Activated CD8-positive, alpha-beta T cell treated with anti-CD3 and anti-CD28 coated beads, Interleukin-2, amount 10 ng/mL, durations not matched to agents 7 days and 5 days (primary cell): ENCODE data around the gene ACTRT2. TPM values are rescaled to one million over a fixed set of nuclear protein-coding genes. Genes with fewer than 3 reads are reported as not detected.

Experiments
- ATAC-seq: fragments of 150-1000 bp; cut with Tn5 transposase; one replicate; pipeline ENCODE4 v1.10.0; 2021; ENCODE audit warnings: moderate library complexity
- CTCF ChIA-PET: fragments of 350-600 bp; sonication (Branson Sonifier 250); formaldehyde crosslinking; loops from one replicate; lab custom pipeline; 2021; ENCODE audit warnings: antibody characterized with exemption; lab: Charles Lee
- POLR2A ChIA-PET: fragments of 350-600 bp; sonication (Branson Sonifier 250); formaldehyde crosslinking; loops from one replicate; lab custom pipeline; 2021; ENCODE audit warnings: antibody characterized with exemption; lab: Charles Lee
- DNase-seq: peaks from one replicate; pipeline ENCODE4 v3.0.0-alpha.2; 2020
- H3K27ac Mint-ChIP-seq: one replicate; pipeline ENCODE4 v1.8.0; 2021; ENCODE audit warnings: mild to moderate bottlenecking, mixed read lengths
- H3K27me3 Mint-ChIP-seq: one replicate; pipeline ENCODE4 v1.8.0; 2021; ENCODE audit warnings: low read depth, mixed read lengths
- H3K36me3 Mint-ChIP-seq: one replicate; pipeline ENCODE4 v1.8.0; 2021; ENCODE audit warnings: low read depth, mixed read lengths
- H3K4me1 Mint-ChIP-seq: one replicate; pipeline ENCODE4 v1.8.0; 2021; ENCODE audit warnings: low read depth, mixed read lengths
- H3K4me3 Mint-ChIP-seq: one replicate; pipeline ENCODE4 v1.8.0; 2021; ENCODE audit warnings: mild to moderate bottlenecking, mixed read lengths
- H3K9me3 Mint-ChIP-seq: one replicate; pipeline ENCODE4 v1.8.0; 2022; ENCODE audit warnings: mixed read lengths; ENCODE audit not compliant: insufficient read depth
- total RNA-seq, 2 experiments: library from RNA; stranded (reverse); gene quantifications; one replicate each; pipeline ENCODE4 v1.2.3, GENCODE V29; 2021

ACTRT2 gene
- total RNA-seq, 2 experiments from 2014 or later = not detected

DNA sequence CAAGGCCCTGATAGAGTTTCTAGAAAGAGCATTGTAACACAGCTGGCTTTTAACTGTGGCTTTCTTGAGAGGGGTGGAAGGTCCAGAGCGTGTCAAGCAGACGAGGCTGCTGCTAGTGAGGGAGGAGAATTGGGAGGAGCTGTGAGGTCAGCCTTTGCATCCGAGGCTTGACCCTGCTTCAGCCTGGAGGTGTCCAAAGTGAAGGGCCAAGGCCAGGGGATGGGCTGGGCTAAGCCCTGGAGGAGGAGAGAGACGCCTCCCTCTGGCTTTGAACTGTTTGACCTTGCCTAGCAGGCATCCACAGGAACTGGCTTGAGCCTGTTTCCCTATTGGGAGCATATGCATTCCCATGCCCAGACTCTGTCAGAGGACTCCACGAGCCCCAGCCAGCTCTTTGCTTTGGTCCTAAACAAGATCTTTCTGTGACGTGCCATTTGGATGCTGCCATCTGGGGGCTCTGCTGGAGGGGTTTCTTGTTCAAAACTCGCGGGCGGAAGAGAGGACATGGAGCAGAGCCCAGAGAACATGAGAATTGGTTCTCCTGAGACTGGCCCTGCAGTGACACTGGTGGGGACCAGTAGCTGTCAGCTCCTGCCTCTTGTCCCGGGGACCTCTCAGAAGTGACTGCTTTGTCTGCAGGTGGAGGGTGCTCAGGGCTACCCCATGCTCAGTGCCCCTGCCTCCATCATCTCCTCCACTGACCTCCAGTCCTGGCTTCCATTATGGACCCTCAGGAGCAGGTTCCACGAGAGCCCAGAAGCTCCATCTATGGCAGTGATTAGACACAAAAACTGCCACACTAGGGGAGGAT is 5.5 kb downstream of the ACTRT2 start:
- ATAC-seq (no peak), DNase-seq (no peak)
- Mint-ChIP-seq H3K27ac (no peak overlapping the region), H3K4me3 (no peak overlapping the region), H3K27me3 (no peaks in the 10 kb centered on the region), H3K9me3 (no peaks in the 10 kb centered on the region), H3K4me1 (no peaks in the 10 kb centered on the region), H3K36me3 (no peaks in the 10 kb centered on the region)
- POLR2A ChIA-PET = no interaction called here
- CTCF ChIA-PET = no interaction called here

DNA sequence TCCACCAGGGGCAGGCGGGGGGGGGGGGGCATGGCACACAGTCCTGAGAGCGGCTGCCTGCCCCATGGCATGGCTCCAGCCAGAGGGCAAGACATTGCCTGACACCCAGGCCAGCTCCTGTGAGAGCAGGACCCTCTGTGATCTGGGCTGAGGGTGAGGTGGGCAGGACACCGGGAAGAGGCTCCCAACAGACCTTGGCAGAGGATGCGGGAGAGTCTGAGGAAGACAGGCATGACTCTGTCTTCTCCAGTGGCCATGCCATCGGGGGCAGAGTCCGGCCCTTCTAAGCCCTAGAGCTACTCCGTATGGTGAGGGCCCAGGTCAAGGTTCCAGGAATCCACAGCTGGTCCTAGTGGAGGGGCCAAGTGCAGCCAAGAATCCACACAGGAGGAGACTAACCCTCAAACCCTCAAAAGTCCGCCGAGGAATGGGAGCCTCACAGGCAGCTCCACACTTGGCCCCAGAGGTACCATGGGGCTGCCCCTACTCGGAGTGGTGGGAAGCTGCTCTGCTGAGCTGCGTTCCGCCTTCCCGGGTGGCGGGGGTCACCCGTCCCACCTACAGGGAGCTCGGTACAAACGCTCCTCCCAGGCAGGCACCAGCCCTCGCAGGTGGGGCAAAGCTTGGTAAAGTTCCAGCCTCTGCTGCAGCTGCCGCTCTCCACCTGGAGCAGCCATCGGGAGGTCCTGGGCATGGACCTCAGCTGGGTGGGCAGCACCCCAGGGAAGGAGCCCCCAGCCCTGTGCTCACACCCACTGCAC is 6.5 kb downstream of the ACTRT2 start:
- DNase-seq (no peak), ATAC-seq (no peak)
- POLR2A ChIA-PET = interaction anchor here (0.8 kb wide), 1 partner anchor 82 kb away, joined by 3 read pairs; no protein-coding TSS in a partner anchor
- Mint-ChIP-seq H3K36me3 (no peaks in the 10 kb centered on the region), H3K27me3 (no peaks in the 10 kb centered on the region), H3K4me1 (peaks cover 7% of the 10 kb centered on the region), H3K4me3 (no peak overlapping the region), H3K27ac (no peak overlapping the region), H3K9me3 (no peaks in the 10 kb centered on the region)
- CTCF ChIA-PET = no interaction called here

DNA sequence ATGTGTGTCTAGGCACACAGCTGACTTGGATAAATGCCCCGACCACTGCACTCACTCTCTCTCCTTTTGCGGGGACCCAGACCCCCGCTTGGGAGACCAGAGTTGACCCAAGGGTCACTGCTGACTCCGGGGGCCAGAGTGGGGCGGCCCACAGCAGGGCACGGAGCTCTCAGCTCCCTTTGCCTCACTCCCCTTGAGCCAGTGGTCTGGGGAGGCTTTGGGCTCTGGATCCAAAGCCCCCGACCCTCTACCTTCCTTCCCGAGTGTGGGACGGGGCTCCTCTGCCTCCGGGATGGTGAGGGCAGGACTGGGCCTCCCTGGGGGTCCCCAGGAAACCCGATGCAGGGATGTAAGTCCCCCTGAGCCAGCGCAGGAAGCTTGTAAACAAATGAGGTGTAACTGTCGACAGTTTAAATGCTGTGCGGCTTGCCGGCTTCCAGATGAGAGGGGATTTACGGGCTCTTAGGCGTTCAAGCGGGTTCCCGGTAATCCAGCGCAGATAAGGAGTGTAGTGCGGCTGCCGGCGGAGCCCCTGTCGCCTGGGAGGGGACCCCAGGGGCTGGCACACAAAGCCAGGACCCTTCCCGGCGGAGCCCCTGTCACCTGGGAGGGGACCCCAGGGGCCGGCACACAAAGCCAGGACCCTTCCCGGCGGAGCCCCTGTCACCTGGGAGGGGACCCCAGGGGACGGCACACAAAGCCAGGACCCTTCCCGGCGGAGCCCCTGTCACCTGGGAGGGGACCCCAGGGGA is 7.4 kb downstream of the ACTRT2 start:
- ChIA-PET POLR2A (interaction anchor here (0.8 kb wide), 1 partner anchor 82 kb away, joined by 3 read pairs; no protein-coding TSS in a partner anchor), CTCF (no interaction called here)
- H3K27me3 Mint-ChIP-seq = no peaks in the 10 kb centered on the region
- no peak for DNase-seq
- no peak for ATAC-seq
- H3K9me3 Mint-ChIP-seq = no peaks in the 10 kb centered on the region
- peaks cover 16% of the 10 kb centered on the region for H3K4me1 Mint-ChIP-seq
- no peak overlapping the region for H3K27ac Mint-ChIP-seq
- no peak overlapping the region for H3K4me3 Mint-ChIP-seq
- H3K36me3 Mint-ChIP-seq = no peaks in the 10 kb centered on the region

DNA sequence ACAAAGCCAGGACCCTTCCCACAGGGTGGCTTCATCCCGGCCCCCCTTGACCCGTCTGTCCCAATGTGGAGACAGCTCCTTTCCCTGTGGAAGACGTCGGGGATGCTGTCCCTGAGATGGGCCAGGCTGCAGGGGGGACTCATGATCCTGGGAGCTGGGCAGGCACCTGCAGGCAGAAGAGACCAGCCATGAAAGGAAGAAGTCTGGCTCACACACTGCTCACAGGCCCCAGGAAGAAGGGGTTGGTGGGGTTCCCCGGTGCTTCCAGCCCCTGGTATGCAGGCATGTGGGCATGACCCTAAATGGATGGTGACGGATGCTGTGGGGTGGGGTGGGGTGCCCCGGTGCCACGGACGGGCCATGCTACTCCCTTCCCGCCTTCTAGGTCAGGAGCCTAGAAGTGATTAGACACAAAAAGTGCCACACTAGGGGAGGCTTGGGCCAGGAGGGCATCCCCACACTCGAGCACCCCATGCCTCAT is 8.3 kb downstream of the ACTRT2 start:
- CTCF ChIA-PET = no interaction called here
- H3K4me1 Mint-ChIP-seq = peaks cover 19% of the 10 kb centered on the region
- POLR2A ChIA-PET = no interaction called here
- H3K27me3 Mint-ChIP-seq = no peaks in the 10 kb centered on the region
- DNase-seq (no peak), ATAC-seq (no peak)
- no peak overlapping the region for H3K27ac Mint-ChIP-seq
- H3K9me3 Mint-ChIP-seq = no peaks in the 10 kb centered on the region
- H3K36me3 Mint-ChIP-seq = no peaks in the 10 kb centered on the region
- no peak overlapping the region for H3K4me3 Mint-ChIP-seq

DNA sequence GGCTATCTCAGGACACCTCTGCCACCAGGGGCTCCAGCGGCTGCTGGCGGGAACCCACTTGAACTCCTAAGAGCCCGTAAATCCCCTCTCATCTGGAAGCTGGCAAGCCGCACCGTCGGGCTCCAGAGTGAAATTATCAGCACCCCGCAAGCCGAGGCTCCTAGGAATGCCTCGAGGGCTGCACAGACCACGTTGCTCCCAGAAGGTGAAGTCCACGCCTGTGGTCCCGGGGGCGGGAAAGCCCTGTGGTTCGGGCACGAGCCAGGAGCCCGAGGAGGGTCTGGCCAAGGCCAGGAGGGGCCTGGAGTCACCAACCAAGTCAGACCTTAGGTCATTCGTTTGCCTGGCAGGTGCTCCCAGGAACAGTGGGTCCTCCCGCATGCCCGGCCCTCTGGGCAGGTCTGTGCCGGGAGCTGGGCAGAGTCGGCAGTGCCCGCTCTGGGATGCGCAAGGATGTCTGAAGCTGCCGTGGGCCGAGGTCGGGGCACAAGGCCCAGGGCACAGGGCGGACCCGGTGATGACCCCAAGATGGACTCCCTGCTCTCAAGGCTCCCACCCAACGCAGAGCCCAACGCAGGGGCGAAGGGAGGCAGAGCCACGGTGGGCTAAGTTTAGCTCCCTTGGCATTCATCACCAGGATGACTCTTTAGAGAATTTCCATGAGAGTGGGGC is 8.9 kb downstream of the ACTRT2 start:
- Mint-ChIP-seq H3K36me3 (no peaks in the 10 kb centered on the region), H3K9me3 (no peaks in the 10 kb centered on the region), H3K4me3 (no peak overlapping the region), H3K4me1 (peaks cover 19% of the 10 kb centered on the region), H3K27me3 (no peaks in the 10 kb centered on the region), H3K27ac (no peak overlapping the region)
- ATAC-seq = no peak
- CTCF ChIA-PET = no interaction called here
- POLR2A ChIA-PET = no interaction called here
- no peak for DNase-seq

DNA sequence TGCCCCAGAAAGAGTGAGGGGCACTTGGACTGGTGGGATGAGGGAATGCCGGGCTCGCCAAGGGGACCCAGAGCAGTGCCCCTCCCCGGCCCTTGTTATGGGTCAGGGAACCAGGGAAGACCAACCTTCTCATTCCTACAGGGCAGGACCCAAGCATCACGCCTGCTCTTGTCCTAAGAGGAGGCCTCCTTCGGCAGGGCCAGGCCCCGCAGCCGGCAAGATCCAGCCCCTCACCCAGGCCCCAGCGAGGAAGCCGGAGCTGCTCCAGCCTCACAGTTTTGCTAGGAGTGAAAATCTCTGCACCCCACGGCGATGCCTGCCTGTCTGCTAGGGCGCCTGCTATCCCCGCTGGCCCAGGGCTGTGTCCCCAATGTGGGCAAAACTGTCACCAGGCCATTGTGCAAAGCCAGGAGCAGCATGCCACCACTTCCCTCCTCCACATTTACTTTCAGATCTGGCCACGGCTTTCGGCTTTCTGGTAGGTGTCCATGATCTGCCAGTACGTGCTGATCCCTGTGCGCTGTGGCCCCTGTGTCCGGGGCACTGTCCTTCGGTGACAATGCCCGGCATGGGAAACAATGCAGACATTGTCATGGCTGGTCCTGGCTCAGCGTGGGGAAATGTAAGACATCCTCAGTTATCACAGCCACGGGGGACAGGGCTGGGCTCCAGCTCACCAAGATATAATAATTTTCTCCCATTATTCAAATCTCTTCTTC is 9.6 kb downstream of the ACTRT2 start:
- H3K27me3 Mint-ChIP-seq = no peaks in the 10 kb centered on the region
- no peaks in the 10 kb centered on the region for H3K36me3 Mint-ChIP-seq
- H3K27ac Mint-ChIP-seq = no peak overlapping the region
- DNase-seq (no peak), ATAC-seq (no peak)
- H3K9me3 Mint-ChIP-seq = no peaks in the 10 kb centered on the region
- H3K4me1 Mint-ChIP-seq = peaks cover 19% of the 10 kb centered on the region
- ChIA-PET CTCF (no interaction called here), POLR2A (no interaction called here)
- H3K4me3 Mint-ChIP-seq = no peak overlapping the region

DNA sequence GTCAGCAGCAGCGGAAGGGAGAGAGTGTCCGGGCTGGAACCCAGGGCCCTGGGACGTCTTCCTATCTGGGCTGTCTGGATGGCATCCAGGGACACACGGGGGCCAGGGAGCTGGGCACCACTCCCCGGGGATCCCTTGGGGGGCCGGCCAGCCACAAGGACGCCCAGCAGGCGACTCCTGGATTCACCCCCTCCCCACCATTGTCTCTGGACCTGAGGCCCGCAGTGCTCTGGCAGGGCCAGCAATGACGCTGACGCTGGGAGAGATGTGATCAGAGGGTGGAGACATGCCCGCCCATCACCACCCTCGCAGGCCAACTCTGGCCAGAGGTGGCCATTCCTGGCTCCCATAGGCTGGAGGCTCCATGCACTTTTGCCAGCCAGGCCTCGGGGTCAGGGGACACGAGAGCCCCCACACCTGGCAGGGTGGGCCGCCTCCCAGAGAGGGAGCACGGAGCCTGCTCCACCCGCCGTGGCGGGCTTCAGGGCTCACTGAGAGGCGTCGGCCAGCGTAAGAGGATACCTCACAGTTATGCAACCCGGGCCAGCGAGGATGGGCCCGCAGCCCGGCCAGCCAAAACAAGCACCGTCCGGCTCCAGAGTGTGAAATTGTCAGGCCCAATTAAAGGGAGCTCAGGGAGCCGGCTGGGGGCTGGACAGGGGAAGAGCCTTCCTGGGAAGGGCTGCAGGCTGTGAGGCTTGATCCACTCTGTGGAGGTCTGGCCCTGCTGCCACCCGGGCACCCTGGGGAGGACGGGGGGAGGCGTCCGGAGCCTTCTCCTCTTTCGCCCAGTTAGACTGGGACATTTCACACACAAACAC is 10.3 kb downstream of the ACTRT2 start:
- Mint-ChIP-seq H3K27ac (no peak overlapping the region), H3K36me3 (no peaks in the 10 kb centered on the region)

DNA sequence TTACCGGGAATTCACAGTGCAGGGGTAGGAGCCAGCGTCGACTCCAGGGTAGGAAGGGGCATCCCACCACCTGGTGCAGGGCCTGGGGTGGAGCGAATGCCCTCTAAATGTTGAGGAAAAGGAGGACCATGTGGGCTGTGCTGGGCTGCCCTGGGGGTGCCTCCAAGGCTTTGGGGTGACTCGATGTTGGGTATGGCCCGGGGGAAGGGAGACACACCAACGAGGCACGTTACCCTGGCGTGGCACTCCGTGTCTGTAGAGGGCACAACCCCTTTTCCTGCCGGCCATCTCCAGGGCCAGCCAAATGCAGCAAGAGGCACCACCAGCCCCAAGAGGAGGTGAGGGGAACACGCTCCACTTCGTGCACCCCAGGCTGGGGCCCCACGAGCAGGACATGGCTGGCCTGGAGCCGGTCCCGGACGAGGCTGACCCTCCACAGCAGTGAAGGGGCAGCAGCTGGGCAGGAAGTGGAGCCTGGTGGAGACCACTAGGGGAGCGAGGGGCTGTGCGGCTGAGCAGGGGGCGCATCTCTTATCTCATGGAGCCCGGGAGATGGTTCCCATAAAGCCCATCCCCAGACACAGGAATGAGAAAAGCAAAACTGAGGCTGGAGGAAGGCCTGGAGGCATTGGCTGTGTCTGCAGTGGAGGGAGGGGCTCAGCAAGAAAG is 11.2 kb downstream of the ACTRT2 start:
- no peak overlapping the region for H3K4me3 Mint-ChIP-seq
- ATAC-seq = peak; percentile 16

More for the DNA sequence above, 10.3 kb downstream of the ACTRT2 start:
- no peak for DNase-seq
- CTCF ChIA-PET = no interaction called here
- POLR2A ChIA-PET = no interaction called here
- Mint-ChIP-seq H3K9me3 (no peaks in the 10 kb centered on the region), H3K4me3 (no peak overlapping the region), H3K4me1 (peaks cover 19% of the 10 kb centered on the region), H3K27me3 (no peaks in the 10 kb centered on the region)
- ATAC-seq = no peak

DNA sequence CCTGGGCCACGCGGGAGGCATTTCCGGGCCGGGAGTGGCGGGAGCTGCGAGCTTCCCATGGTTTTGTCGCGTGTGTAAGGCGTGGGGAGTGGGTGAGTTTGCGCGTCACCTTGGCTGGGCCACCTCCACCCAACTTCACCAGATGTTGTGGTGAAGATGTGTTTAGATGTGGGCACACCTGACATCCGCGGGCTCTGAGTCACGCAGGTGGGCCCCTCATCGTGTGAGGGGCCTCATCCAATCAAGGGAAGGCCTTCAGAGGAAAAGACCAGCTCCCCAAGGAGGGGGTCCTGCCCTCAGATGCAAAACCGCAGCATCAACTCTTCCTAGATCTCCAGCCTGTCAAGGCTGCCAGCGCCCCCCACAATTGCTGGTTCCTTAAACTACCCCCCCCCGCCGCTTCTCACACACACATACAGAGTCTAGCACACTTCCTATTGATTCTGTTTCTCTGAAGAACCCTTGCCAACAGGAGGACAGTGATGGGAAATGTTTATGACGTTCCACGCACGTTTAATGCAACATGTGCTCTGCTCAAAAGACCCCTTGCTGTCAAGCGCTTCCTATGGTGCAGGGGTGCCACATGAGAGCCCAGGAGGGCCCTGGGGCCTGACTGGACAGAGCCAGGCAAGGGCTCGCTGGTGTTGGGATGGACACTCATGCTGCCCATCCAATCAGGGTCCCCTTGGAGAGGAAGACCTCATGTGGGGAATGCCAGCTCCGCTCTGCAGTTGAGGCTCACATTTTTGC is 11.9 kb downstream of the ACTRT2 start:
- H3K36me3 Mint-ChIP-seq = no peaks in the 10 kb centered on the region
- H3K9me3 Mint-ChIP-seq = no peaks in the 10 kb centered on the region
- no peaks in the 10 kb centered on the region for H3K27me3 Mint-ChIP-seq
- ChIA-PET POLR2A (no interaction called here), CTCF (no interaction called here)
- H3K27ac Mint-ChIP-seq = peak overlapping the region; percentile 54
- peaks cover 19% of the 10 kb centered on the region for H3K4me1 Mint-ChIP-seq
- H3K4me3 Mint-ChIP-seq = no peak overlapping the region
- ATAC-seq (peak; percentile 63), DNase-seq (peak; percentile 51)

More for the DNA sequence above, 11.2 kb downstream of the ACTRT2 start:
- ChIA-PET POLR2A (no interaction called here), CTCF (no interaction called here)
- H3K27ac Mint-ChIP-seq = peak overlapping the region; percentile 54
- H3K4me1 Mint-ChIP-seq = peaks cover 19% of the 10 kb centered on the region
- no peaks in the 10 kb centered on the region for H3K27me3 Mint-ChIP-seq
- DNase-seq = no peak
- H3K9me3 Mint-ChIP-seq = no peaks in the 10 kb centered on the region
- H3K36me3 Mint-ChIP-seq = no peaks in the 10 kb centered on the region

DNA sequence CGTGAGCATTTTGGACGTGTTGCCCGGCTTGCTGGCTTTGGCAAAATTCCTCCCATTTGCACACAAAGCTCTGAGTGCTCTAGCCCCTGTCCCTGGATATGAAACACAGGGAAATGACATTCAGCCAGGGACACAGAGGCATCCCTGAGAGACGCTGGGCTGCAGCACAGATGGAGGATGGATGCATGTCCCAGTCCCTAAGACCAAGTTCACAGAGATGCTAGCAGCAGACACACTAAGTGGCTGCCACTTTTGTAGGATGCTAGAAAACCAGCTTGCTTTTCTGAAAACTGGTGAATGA is 12.5 kb downstream of the ACTRT2 start:
- Mint-ChIP-seq H3K36me3 (no peaks in the 10 kb centered on the region), H3K4me3 (no peak overlapping the region), H3K4me1 (peaks cover 19% of the 10 kb centered on the region), H3K27me3 (no peaks in the 10 kb centered on the region), H3K9me3 (no peaks in the 10 kb centered on the region), H3K27ac (no peak overlapping the region)
- ChIA-PET POLR2A (no interaction called here), CTCF (no interaction called here)
- DNase-seq (no peak), ATAC-seq (no peak)
